Measurements from ENCODE around the gene KATNAL1. TPM values are rescaled to one million over a fixed set of nuclear protein-coding genes. Genes with fewer than 3 reads are reported as not detected.

The KATNAL1 gene
- total and polyA plus RNA-seq, 8 donors: 1.2 to 24.2 (median 4.2) TPM

DNA sequence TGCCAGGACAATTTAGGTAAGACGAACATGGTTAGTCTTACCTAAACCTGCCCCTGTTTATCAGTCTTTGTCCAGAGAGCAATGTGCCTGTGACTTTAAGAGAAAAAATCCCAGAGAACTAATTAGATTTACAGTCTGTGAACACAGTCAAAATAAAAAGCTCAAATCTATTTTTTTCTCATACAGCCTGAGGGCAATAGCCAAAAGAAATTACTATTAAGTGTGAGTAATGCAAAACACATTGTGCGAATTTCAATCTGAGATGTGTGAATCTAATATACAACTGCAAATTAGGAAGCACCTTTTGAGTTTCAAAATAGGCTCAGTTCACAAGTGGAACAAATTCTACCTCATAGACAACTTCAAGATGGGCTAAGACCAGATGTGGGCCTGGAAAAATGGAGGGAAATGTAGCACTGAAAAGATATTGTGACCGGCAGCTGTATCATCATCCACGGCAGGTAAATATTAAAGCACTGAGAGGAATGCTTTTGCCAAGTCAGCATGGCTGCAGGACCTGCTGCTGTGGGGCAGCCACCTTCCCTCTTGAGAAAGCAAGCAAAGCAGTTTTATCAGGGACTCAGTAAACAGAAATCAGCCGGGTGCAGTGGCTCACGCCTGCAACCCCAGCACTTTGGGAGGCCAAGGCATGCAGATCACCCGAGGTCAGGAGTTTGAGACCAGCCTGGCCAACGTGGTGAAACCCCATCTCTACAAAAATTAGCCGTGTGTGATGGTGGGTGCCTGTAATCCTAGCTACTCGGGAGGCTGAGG is 114.8 kb downstream of the KATNAL1 start:
- H3K9me3 ChIP-seq: no peaks in the 10 kb centered on the region
- no peaks in the 10 kb centered on the region for H3K27me3 ChIP-seq
- no peaks in the 10 kb centered on the region for H3K4me1 ChIP-seq
- DNase-seq: peak in 1 of 2 donors; percentile 38
- no peak overlapping the region for H3K4me3 ChIP-seq
- intact Hi-C loops (cut with DNase I; ENCODE audit: low total_unique reads): no loop called here
- no peaks in the 10 kb centered on the region for H3K36me3 ChIP-seq
- TF ChIP-seq, protein P1, sequence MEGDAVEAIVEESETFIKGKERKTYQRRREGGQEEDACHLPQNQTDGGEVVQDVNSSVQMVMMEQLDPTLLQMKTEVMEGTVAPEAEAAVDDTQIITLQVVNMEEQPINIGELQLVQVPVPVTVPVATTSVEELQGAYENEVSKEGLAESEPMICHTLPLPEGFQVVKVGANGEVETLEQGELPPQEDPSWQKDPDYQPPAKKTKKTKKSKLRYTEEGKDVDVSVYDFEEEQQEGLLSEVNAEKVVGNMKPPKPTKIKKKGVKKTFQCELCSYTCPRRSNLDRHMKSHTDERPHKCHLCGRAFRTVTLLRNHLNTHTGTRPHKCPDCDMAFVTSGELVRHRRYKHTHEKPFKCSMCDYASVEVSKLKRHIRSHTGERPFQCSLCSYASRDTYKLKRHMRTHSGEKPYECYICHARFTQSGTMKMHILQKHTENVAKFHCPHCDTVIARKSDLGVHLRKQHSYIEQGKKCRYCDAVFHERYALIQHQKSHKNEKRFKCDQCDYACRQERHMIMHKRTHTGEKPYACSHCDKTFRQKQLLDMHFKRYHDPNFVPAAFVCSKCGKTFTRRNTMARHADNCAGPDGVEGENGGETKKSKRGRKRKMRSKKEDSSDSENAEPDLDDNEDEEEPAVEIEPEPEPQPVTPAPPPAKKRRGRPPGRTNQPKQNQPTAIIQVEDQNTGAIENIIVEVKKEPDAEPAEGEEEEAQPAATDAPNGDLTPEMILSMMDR (IDR thresholded peaks at IDR 0.05): no peak
- no peak for TF ChIP-seq POLR2AphosphoS5 (IDR thresholded peaks at IDR 0.05)
- TF ChIP-seq EP300 (IDR thresholded peaks at IDR 0.05): no peak
- no peak for TF ChIP-seq POLR2A (IDR thresholded peaks at IDR 0.05)
- no peak overlapping the region for H3K27ac ChIP-seq
- 42 to 64% (median 47%) methylated on average over 10 of the region's 10 CpGs for WGBS, 5 donors

DNA sequence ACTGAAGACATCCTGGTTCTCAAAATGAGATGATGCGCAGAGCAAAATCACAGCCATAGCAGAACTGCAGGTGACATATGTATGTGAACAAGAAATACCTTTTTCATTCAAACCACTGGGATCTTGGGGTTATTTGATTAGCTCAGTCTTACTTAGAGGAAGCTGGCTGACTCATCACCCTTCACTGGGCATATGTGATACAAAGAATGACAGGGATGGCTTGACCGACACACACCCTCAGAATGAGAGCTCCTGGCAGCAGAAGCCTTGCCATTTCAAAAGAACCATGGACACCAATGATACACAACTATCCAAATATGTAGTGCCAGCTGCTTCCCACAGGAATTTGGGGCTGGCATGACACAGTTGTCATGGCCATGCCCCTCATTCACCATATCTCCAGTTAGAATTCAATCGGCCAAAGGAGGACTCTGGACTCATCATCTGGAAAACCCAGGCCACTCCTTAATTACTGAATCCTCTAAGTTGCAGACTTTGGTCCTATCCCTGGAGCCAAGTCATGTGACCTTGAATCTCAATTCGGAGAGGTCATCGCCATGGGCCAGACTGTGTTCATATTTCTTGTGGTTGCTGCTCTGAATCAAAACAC is 115.8 kb downstream of the KATNAL1 start:
- H3K36me3 ChIP-seq: no peaks in the 10 kb centered on the region
- intact Hi-C loops (cut with DNase I; ENCODE audit: low total_unique reads): no loop called here
- no peak overlapping the region for H3K27ac ChIP-seq
- H3K9me3 ChIP-seq: no peaks in the 10 kb centered on the region
- H3K4me3 ChIP-seq: no peak overlapping the region
- no peak for TF ChIP-seq POLR2AphosphoS5 (IDR thresholded peaks at IDR 0.05)
- TF ChIP-seq, protein P1 (IDR thresholded peaks at IDR 0.05): no peak
- no peak for TF ChIP-seq EP300 (IDR thresholded peaks at IDR 0.05)
- no peak for TF ChIP-seq POLR2A (IDR thresholded peaks at IDR 0.05)
- H3K4me1 ChIP-seq: no peaks in the 10 kb centered on the region
- H3K27me3 ChIP-seq: no peaks in the 10 kb centered on the region
- 78 to 93% (median 88%) methylated on average over 4 to 5 of the region's 5 CpGs for WGBS, 5 donors
- no peak for DNase-seq

- Histone ChIP-seq H3K27me3 (no peaks in the 10 kb centered on the region), H3K27ac (no peak overlapping the region), H3K4me3 (no peak overlapping the region), H3K4me1 (no peaks in the 10 kb centered on the region), H3K36me3 (no peaks in the 10 kb centered on the region), H3K9me3 (no peaks in the 10 kb centered on the region)
- intact Hi-C loops (cut with DNase I; ENCODE audit: low total_unique reads): no loop called here
- DNase-seq: peak in 1 of 2 donors; percentile 26
- WGBS, 5 donors: 51 to 65% (median 55%) methylated on average over 10 of the region's 10 CpGs
- TF ChIP-seq POLR2A (IDR thresholded peaks at IDR 0.05) (no peak), EP300 (IDR thresholded peaks at IDR 0.05) (no peak), POLR2AphosphoS5 (IDR thresholded peaks at IDR 0.05) (no peak)
- TF ChIP-seq, protein P1 (IDR thresholded peaks at IDR 0.05): no peak
These were observed 120.5 kb downstream of the KATNAL1 start for GRCh38 chr13:30186634-30187415.

- Histone ChIP-seq H3K4me3 (no peak overlapping the region), H3K9me3 (no peaks in the 10 kb centered on the region), H3K36me3 (no peaks in the 10 kb centered on the region), H3K4me1 (no peaks in the 10 kb centered on the region), H3K27me3 (no peaks in the 10 kb centered on the region), H3K27ac (no peak overlapping the region)
- TF ChIP-seq POLR2A (IDR thresholded peaks at IDR 0.05): no peak
- TF ChIP-seq, protein P1 (IDR thresholded peaks at IDR 0.05): no peak
- no peak for TF ChIP-seq EP300 (IDR thresholded peaks at IDR 0.05)
- TF ChIP-seq POLR2AphosphoS5 (IDR thresholded peaks at IDR 0.05): no peak
- DNase-seq: no peak
- intact Hi-C loops (cut with DNase I; ENCODE audit: low total_unique reads): no loop called here
- WGBS, 5 donors: 81 to 85% (median 84%) methylated on average over 13 of the region's 13 CpGs
These were observed 125.3 kb downstream of the KATNAL1 start for GRCh38 chr13:30181888-30182651.
